NCI-H2196 treated with DMSO at 0.1 percent for 48 hours (cell line): ENCODE measurements around the gene GCDH.
"Not testable (repeated sequence)": the region's sequence is repeated elsewhere in the genome, so short reads cannot be mapped to it uniquely, and the experiment has no call there.

Experiments used
- DNase-seq: peaks from one replicate; lab custom pipeline; 2025; ENCODE audit not compliant: unreplicated experiment; lab: John Stamatoyannopoulos, UW

GCDH gene

DNA sequence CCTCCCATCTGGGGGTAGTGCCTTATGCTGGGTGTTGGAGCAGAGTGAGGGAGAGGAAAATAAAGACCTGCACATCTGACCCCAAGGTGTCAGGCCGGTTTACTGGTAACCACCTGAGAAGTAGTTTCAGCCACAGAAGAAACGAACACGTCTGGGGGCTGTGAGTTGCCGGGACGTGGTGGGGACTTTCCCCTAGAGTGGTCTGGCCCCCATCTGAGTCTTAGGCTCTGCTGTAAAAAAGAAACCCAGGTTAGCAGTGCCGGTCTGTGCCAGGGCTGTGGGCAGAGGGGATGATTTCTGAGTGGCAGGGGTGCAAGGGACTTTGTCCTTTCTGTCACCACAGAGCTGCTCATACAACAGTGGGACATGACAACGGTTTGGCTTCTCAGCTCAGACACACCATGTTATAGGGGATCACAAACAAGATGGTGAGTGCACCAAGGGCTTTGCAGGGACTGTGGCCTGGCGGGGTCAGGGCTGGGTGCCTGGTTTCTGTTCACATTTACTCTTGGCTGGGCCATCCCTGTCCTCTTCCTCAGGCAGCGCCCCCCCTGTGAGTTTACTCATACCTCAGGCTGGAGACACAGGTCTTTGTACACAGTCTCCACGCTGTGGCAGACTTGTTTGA, 9.0 kb downstream of the GCDH start:
- DNase-seq: no peak

DNA sequence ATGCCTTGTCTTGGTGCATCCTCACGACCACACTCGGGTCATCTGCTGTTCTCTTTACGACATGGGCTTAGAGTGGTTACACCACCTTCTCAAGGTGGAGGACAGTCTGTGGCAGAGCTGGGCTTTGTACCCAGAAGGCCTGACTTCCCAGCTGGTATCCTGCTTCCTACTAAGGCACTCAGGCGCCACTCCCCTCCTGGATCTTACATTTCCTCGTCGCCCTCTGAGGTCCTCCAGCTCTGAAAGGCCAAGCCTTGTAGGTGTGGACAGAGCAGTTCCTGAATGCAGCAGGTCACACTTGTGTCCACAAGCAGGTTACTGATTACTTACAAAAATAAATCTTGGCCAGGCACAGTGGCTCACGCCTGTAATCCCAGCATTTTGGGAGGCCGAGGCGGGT, 16.2 kb downstream of the GCDH start:
- DNase-seq: no peak

DNA sequence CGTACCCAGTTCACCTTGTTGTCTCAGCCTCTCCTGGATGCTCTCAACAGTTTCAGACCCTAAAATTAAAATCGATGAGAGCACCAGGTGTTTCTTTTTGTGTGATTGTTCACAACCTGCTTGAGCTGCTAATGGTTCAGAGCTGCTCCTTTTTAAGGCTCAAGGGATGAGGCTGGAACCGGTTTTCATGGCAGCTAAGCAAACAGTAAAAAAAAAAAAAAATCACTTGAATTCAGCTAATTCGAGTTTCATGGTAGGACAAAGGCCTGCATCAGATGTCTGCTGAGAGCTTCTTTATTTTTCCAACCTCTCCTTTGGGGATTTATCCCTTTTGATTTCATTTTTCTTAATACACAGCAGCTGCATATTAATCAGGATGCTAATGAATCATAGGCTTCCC, 21.6 kb downstream of the GCDH start:
- peak; percentile 67 for DNase-seq

DNA sequence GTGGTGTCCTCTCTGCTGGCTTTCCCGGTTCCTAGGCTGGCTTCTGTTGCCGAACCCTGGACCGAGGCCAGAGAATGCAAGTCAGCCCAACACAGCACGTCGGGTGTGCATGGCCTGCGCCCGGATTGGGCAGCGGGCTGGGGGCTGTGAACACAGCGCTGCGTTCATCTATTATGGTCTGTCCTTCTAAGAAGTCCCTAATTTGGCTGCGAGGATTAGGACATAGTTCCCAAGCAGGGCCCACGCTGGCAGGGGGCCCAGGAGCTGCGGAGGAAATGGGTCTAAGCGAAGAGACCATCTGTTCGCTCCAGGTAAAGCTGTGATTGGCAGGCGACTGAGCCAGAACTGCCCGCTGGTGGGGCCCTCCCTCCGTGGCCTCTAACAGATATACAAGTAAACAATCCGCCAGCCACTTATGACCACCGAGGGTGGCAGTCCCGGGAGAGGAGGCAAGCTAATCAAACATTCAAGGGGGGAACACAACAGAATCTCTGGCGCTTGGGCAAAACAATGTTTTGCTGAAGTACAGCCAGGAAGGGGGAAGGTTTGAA, 22.1 kb downstream of the GCDH start:
- DNase-seq: peak; percentile 98

DNA sequence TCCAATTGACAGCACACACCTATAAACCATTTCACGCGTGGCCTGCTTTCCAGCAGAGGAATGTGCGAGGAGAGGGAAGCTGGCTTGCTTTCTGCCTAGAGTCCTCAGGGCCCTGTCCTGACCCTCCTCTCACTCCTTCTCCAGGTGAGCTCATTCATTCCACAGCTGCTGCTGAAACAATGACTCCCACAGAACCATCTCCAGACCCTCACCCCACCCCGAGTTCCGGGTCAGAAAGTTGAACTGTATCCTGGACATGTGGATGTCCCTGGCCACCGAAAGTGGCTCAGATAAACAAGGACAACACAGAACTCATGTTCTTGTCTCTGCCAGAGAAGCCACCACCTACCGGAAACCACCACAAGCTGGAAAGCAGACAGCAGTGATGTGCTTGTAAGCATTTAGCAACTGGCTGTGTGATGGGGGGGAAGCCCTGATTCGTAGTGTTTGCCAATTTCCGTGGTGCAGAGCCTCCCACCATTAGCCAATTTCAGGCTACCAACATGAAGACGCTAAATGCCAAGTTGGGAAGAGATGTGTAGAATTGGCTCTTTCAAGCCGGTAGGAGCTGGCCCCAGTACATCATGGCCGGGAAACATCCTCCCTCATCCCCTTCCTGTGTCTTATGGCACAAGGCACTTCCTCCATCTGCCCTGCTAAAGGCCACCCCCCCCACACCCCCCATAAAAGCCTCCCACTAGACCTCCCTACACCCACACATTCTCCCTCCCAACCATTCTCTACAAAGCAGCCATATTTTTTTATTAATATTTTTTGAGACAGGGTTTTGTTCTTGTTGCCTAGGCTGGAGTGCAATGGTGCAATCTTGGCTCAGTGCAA, 23.1 kb downstream of the GCDH start:
- peak; percentile 13 for DNase-seq

DNA sequence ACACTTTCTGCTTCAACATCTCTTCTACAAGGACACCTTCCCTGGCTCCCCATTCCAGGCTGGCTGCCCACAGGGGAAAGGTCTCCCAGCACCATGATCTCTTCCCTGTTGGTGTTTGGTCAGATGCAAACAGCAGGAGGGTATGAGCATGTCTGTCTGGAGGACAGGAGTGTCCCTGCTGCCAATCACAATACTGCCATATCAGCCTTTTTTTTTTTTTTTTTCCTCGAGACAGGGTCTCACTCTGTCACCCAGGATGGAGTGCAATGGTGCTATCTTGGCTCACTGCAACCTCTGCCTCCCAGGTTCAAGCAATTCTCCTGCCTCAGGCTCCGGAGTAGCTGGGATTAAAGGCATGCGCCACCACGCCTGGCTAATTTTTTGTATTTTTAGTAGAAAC, 24.9 kb downstream of the GCDH start:
- DNase-seq: not testable (repeated sequence)

DNA sequence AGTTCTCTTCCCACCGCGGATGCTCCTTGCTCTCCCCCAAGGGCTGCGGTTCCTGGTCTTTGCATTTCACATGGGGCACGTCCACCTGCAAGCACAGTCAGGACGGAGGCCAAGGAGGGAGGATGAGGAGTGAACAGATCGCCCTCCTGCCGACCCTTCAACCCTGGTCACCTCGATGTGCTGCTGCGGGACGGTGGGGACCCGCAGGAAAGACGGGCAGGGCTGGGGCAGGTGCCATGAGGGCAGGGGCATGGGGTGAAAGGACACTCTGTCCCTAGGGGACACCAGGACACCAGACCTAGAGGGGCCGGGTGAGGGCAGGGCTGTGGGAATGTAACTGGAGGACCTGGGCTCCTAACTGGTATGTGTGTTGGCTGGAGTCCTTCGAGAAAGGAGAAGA, 27.3 kb downstream of the GCDH start:
- DNase-seq: no peak

DNA sequence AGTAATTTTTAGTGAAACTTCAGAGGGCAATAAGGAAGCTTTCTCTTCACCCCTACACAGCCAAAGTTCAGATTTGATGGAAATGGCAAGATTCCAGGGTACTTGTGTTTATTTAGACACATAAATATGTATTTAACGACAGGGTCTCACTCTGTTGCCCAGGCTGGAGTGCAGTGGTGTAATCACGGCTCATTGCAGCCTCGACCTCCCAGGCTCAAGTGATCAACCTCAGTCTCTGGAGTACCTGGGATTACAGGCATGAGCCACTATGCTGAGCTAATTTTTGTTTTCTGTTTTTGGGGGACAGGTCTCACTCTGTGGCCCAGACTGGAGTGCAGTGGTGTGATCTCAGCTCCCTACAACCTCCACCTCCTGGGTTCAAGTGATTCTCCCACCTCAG, 30.1 kb downstream of the GCDH start:
- DNase-seq: no peak

DNA sequence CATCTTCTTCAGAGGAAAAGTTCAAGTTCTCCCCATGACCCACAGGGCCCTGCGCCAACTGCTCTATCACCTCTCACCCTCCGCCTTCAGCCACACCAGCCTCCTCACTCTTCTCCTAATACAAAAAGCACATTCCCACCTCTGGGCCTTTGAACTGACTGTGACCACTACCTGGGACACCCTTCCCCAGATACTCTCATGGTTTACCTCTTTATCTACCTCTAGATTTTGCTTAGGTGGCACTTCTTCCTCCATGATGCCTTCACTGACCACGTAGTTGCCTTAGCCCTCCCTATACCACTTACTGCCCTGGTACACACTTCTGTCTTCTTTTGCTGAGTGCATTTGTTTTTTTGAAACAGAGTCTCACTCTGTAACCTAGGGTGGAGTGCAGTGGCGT, 32.0 kb downstream of the GCDH start:
- no peak for DNase-seq

DNA sequence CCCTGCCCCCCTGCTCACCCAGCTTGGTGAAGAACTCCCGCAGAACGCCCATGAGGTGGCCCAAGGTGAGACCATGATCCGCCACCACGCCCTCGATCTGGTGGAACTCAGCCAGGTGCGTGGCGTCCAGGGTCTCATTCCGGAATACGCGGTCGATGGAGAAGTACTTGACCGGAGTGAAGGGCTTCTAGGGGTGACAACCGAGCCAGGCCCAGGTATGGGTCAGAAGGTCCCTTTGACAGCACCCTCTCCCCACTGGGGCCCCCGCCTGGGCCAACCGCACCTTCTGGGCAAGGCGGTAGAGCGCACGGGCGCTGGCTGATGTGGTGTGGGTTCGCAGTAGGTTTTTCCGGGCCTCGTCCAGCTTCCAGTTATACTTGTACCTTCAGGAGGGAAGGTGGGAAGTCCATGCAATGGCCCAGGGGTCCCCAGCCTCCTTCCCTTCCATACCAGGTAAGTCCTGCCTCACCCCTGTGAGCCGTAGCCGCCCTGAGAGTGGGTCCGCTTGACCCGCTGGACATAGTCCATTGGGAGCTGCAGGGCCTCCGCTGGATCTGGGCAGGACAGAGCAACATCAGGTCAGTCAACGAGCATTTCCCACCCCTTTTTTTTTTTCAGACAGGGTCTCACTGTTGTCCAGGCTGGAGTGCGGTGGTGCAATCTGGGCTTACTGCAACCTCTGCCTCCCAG, 33.8 kb downstream of the GCDH start:
- no peak for DNase-seq

DNA sequence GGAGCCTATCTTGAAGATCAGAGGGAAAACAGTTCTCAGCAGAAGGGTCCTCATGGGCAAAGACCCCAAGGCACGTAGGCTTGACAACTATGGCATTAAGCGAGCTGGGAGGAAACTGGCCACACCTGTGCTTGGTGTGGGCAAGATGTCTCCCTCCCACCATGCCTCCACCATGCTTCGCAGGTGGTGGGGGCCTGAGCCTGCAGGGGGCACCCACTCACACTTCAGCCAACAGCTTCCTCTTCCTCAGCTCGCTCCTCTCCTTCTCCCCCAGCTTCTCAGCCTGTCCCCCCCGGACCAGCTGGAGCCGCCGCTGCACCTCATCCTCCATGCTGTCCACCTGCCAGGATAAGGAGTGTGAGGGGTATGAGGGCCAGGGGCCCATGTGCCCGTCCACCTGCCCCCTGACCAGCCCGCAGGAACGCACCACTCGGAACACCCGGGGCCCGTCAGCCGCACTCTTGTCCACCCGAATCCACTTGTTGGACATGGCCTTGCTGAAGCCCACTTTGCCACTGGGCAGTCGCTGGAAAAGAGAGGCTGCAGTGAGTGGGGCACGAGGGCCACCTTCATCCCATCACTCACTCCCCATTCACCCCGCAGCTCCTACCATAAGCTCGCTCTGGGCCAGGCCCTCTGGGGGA, 39.2 kb downstream of the GCDH start:
- DNase-seq: no peak

DNA sequence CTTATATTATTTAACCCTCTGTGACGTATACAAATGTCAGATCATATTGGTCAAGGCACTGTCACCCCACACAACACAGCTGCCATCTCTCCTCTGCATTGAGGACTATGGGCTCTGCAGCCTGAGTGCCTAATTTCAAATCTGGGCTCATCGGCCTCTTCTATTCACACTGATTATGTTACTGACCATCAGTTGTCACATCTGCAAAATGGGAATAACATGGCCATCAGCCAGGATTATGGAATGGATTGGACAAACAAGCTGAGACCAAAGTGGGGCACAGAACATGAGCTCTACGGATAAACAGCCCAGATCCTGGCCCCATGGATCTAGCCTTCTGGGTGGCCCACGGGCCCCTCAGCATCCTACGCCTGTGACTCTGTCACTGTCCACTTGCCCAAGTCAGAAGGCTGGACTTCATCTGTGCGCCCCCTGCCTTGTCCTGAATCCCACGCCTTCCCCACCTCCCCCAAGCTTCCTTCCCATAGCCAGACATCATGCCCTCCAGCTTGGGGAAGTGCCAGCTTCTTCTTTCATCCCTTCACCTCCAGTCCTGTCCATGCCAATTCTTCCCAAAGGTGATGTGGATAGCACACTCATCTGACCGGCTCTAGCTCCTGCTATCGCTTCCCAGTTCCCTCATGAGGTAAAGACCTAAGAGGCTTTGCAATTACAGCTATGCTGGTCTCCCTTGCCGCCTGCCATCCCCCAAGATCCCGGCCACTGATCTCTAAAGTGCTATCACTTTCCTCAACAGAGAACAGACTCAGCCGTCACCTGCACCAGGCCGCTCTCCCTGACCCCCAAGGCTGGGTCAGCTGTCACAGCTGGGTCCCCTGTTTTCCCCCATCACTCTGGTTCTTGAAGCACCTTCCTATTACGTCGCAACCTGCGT, 41.7 kb downstream of the GCDH start:
- no peak for DNase-seq

DNA sequence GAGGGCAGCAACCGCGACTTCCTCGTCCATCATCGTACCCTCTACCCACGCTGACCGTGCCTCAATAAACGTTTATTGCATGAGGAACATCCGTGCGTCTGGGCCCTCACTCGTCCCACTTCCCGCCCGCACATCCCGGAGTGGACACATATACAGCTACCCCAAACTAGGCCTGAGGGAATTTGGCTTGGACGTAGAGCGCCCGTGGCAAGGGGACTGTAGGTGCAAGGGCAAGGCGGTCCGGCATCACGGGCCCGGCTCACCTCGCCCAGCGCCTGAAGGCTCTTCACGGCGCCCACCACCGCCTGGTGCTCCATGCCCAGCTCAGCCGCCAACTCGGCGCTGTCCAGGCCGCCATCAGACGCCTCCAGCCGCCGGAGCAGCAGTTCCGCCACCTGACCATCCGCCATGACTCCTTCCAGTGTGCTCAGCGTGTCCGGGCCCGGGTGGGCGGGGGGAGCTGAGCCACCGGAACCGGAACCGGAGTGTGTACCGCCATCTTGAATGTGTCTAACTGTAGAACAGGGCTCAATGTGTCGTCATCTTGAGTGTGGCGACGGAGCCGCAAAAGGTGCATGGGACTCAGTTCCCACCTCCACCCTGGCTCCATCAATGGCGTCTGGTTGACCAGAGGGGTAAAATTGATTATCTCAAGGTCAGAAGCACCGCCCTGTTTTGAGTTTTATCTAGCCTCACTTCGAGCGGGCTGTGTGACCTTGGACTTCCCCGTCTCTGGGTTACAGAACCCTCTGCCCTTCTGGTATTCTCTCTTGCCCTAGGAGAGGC, 42.5 kb downstream of the GCDH start, which contains the start of gene FARSA:
TSS of gene FARSA (minus strand) at position 425 of the 786 bp plus-strand sequence. CDS start at position 410, 15 bp downstream.
- peak; percentile 71 for DNase-seq

DNA sequence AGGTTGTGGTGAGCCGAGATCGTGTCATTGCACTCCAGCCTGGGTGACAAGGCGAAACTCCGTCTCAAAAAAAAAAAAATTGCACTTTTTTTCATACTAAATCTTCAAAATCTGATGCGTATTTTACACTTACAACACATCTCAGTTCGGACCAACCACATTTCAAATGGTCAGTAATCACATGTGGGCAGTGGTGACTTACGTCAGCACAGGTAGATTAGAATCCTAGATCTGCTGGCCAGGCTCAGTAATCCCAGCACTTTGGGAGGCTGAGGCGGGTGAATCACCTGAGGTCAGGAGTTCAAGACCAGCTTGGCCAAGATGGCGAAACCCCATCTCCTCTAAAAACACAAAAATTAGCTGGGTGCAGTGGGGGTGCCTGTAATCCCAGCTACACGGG, 44.1 kb downstream of the GCDH start:
- no peak for DNase-seq

DNA sequence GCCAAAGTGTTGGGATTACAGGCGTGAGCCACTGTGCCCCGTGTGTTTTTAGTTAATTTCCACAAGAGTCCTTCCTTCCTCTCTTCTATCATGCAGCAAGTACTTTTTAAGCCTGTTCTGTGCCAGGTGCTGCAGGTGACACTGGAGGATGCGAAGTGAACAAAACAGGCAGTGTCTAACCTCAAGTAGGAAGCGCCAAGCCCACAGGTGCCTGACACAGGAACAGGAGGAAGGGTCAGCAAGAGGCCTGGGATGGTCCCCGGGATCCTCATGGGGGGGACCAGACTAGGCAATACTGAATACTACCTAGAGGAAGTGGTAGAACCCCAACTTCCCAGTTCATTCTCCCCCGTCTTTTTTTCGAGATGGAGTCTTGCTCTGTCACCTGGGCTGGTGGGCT, 45.6 kb downstream of the GCDH start:
- DNase-seq: no peak

DNA sequence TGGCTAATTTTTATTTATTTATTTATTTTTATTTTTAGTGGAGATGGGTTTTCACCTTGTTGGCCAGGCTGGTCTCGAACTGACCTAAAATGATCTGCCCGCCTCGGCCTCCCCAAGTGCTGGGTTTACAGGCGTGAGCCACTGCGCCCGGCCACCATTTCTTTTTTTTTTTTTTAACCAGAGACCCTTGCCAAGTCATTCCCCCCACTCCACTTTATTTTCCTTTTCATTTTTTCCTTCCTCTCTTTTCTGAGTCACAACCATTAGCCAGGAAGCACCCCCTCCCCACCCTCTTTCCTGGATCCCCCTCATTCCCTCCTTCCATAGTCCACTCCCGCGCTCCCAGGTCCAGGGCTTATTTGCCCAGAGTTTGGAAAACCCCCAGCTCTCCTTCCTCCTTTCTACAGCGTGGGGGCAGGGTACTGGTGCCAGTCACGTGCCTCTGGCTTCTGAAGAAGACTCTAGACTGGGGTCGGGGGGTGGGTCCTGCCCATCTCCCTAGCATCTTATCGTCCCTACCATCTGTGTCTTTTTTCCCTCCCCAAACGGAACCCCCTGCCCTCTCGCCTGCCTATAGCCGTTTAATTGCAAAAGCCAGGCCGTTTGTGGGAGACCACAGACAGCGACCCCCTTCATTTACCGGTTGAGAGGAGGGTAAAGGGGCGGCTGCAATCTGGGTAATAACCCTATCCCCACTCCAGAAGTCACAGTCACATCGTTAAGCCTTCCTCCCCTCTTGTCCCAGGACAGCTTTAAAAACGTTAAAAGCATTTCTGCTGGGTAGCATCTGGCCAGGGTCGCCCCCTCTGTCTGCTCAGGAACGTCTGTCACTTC, 46.4 kb downstream of the GCDH start:
- DNase-seq: no peak

DNA sequence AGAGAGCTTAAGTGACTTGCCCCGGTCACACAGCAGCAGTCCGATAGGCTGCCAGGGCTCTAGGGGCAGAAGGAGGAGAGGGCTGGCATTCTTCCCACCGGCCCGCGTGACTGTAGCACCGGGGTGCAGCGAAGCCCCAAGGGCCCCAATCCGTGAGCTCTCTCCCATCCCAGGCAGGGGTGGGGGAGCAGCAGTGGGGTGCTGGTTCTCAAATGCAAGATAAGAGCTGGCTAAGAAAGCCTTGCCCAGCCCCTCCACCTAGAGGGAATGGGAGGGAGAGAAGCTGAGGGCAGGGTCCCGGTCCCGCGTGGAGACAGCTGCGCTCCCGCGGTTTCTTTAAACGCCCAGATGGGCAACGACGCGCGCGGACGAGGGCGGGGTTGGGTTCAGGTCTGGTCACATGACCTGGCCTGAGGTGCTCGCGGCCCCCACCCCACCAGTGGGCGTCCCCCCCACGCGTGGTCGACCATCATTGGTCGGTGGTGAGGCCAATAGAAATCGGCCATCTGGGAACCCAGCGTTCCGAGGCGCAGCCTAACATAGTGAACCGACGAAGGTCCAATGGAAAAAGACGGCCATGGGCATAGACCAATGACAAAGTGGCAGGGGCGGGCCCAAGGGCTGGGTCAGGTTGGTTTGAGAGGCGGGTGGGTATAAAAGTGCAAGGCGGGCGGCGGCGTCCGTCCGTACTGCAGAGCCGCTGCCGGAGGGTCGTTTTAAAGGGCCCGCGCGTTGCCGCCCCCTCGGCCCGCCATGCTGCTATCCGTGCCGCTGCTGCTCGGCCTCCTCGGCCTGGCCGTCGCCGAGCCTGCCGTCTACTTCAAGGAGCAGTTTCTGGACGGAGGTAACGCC, 47.2 kb downstream of the GCDH start, which contains the start of gene CALR:
TSS of gene CALR (plus strand) at position 683 of the 852 bp plus-strand sequence. CDS start at position 754, 71 bp downstream.
- peak; percentile 98 for DNase-seq
